K562 (cell line): ENCODE data around the gene LOXL3. TPM values are rescaled to one million over a fixed set of nuclear protein-coding genes. Genes with fewer than 3 reads are reported as not detected.

Experiments used
- ATF7 ChIP-seq: fragments of 450-650 bp; IDR thresholded peaks from 2 replicates; pipeline ENCODE4 v1.7.1; 2014; ENCODE audit warnings: mild to moderate bottlenecking, moderate library complexity
- CHAMP1 ChIP-seq: fragments of 450-650 bp; IDR thresholded peaks from 2 replicates; pipeline ENCODE4 v1.6.1; 2016; ENCODE audit warnings: mild to moderate bottlenecking
- ESRRA ChIP-seq: fragments of 450-650 bp; IDR thresholded peaks from 2 replicates; pipeline ENCODE4 v1.6.1; 2014; ENCODE audit warnings: low read depth, mild to moderate bottlenecking, moderate library complexity, borderline replicate concordance
- ETV1 ChIP-seq: fragments of 450-650 bp; conservative IDR thresholded peaks from 2 replicates; pipeline ENCODE4 v1.6.1; 2016; ENCODE audit warnings: missing genetic modification characterization, control low read depth, low read depth, missing compliant biosample characterization
- GTF2E2 ChIP-seq: fragments of 200-800 bp; sonication (Bioruptor generic); IDR thresholded peaks from 2 replicates; pipeline ENCODE4 v1.6.1; 2016; ENCODE audit warnings: missing genetic modification characterization, missing compliant biosample characterization
- HLTF ChIP-seq: fragments of 450-650 bp; IDR thresholded peaks from 2 replicates; pipeline ENCODE4 v1.6.1; 2016
- LCOR ChIP-seq: sonication (generic); formaldehyde crosslinking; IDR thresholded peaks from 2 replicates; pipeline ENCODE4 v1.8.0; 2022; ENCODE audit warnings: mild to moderate bottlenecking, missing genetic modification reagents
- NFE2L1 ChIP-seq: fragments of 450-650 bp; IDR thresholded peaks from 2 replicates; pipeline ENCODE4 v1.6.1; 2016; ENCODE audit warnings: missing genetic modification characterization, low read depth, mild to moderate bottlenecking, missing compliant biosample characterization, moderate library complexity, borderline replicate concordance
- POLR3G ChIP-seq: IDR thresholded peaks from 2 replicates; pipeline ENCODE4 v1.6.1; 2011; ENCODE audit not compliant: insufficient read length, insufficient replicate concordance; ENCODE audit errors: extremely low read depth
- RCOR1 ChIP-seq, 2 experiments: IDR thresholded peaks; 2 replicates each; pipeline ENCODE4 v1.6.1; 2012; ENCODE audit warnings: low read depth in 2 of 2, low read length in 2 of 2, borderline replicate concordance in 1 of 2, improper control_type of control experiment in 1 of 2
- SIX5 ChIP-seq, 2 experiments: IDR thresholded peaks; 2 replicates each; pipeline ENCODE4 v1.6.1; 2011; ENCODE audit warnings: low read length in 2 of 2, borderline replicate concordance in 1 of 2, low read depth in 1 of 2, mild to moderate bottlenecking in 1 of 2, moderate library complexity in 1 of 2; ENCODE audit not compliant: insufficient read depth in 1 of 2
- polyA plus RNA-seq, 8 experiments: library from polyadenylated mRNA; depleted of rRNA in 4 of 8; stranded (reverse) in 5 of 8; unstranded in 3 of 8; fragments of >200 nt; fragmentation: Nextera tagmentation in 2 of 8; fragmentation: Illumina TruSeq in 1 of 8; extraction: Ambion mirVana in 2 of 8; extraction: Trizol in 1 of 8; gene quantifications; 2 replicates each; pipeline versions ENCODE4 v1.2.1 to v1.2.3, GENCODE V29; 2011 to 2014; ENCODE audit warnings: inconsistent platforms in 1 of 8, missing spikeins in 1 of 8
- total RNA-seq, 7 experiments: library from RNA; depleted of rRNA in 6 of 7; stranded (reverse); fragments of >200 nt in 6 of 7; fragmentation: Illumina TruSeq in 2 of 7; extraction: Trizol in 2 of 7; gene quantifications; 2 replicates each; pipeline versions ENCODE4 v1.2.1 to v1.2.3, GENCODE V29; 2011 to 2021; ENCODE audit warnings: low replicate concordance in 1 of 7
- TF ChIP-seq, protein P1 (sequence below): fragments of 450-650 bp; IDR thresholded peaks from 2 replicates; pipeline ENCODE4 v1.6.1; 2016; ENCODE audit warnings: missing biosample characterization, missing genetic modification characterization
- TF ChIP-seq, protein P2 (sequence below): fragments of 450-650 bp; IDR thresholded peaks from 2 replicates; pipeline ENCODE4 v1.6.1; 2016
- TF ChIP-seq, protein P3 (sequence below), 3 experiments: IDR thresholded peaks in 2 of 3; conservative IDR thresholded peaks in 1 of 3; 2 replicates each; pipeline ENCODE4 v1.5.1; 2011 to 2012; ENCODE audit warnings: low read length in 3 of 3, mild to moderate bottlenecking in 3 of 3, control low read depth in 2 of 3, improper control_type of control experiment in 1 of 3, inconsistent platforms in 1 of 3, low read depth in 1 of 3, mixed read lengths in 1 of 3, moderate library complexity in 1 of 3; ENCODE audit not compliant: insufficient read depth in 2 of 3
- TF ChIP-seq, protein P4 (sequence below): sonication (generic); formaldehyde crosslinking; IDR thresholded peaks from 2 replicates; pipeline ENCODE4 v1.8.1; 2023; ENCODE audit warnings: mild to moderate bottlenecking, missing genetic modification reagents, moderate library complexity
- TF ChIP-seq, protein P5 (sequence below), 2 experiments: fragments of 450-650 bp in 1 of 2; sonication (generic) in 1 of 2; formaldehyde crosslinking; conservative IDR thresholded peaks; 2 replicates each; pipeline versions ENCODE4 v1.4.0 to v1.8.1; 2020 to 2022; ENCODE audit warnings: mild to moderate bottlenecking in 1 of 2, missing genetic modification reagents in 1 of 2

LOXL3 gene
- total and polyA plus RNA-seq, 9 of the 15 experiments (the other 6 are each of a cell fraction or from before 2014, with no cell fraction given) = 0.22 to 0.99 (median 0.31) TPM

DNA sequence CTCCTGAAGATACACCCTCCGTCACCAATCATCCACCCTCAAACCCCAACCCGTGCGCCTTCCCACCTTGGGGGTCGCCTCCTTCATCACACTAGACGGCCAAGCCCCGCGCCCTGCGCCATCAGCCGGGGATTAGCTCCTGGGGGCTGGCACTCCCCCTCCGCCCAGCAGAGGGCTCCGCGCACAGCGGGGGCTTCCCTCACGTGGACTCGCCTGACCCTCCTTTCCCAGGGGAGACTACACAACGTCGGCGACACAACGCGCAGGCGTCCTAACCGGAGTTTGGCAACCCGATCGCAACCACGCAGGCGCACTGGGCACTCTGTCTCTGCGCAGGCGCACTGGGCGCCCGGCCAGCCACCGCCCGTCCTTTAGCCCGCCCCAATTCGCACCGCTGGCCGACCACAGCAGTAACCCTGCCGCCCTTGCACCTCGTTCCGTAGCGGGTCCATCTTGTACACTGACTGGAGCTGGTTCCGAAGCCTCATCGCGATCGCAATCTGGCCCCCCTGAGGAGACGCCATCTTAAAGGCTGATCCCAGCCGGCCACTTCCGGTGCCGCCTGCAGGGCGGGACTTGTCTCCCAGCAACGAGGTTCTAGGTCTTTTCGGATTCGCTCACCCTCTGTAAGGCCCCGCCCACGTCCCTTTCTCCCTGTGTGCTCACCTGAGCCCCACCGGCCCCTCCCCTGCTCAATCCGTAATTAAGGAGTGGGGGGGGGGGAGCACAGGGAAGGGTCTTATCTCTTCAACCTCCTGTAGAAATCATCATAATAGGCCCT, 46.4 kb downstream of the LOXL3 start, which contains the start of gene PCGF1 (continued):
- TF ChIP-seq CHAMP1 = no peak
- TF ChIP-seq NFE2L1 (tag) = no peak
- TF ChIP-seq, protein P1, sequence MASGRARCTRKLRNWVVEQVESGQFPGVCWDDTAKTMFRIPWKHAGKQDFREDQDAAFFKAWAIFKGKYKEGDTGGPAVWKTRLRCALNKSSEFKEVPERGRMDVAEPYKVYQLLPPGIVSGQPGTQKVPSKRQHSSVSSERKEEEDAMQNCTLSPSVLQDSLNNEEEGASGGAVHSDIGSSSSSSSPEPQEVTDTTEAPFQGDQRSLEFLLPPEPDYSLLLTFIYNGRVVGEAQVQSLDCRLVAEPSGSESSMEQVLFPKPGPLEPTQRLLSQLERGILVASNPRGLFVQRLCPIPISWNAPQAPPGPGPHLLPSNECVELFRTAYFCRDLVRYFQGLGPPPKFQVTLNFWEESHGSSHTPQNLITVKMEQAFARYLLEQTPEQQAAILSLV (tag) = no peak
- peak; percentile 27; the same call in 1 of the 2 replicates for TF ChIP-seq ESRRA
- TF ChIP-seq ATF7 = peak; percentile 82; the same call in 1 of the 2 replicates
- TF ChIP-seq POLR3G = no peak
- TF ChIP-seq, protein P2, sequence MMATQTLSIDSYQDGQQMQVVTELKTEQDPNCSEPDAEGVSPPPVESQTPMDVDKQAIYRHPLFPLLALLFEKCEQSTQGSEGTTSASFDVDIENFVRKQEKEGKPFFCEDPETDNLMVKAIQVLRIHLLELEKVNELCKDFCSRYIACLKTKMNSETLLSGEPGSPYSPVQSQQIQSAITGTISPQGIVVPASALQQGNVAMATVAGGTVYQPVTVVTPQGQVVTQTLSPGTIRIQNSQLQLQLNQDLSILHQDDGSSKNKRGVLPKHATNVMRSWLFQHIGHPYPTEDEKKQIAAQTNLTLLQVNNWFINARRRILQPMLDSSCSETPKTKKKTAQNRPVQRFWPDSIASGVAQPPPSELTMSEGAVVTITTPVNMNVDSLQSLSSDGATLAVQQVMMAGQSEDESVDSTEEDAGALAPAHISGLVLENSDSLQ = no peak
- TF ChIP-seq SIX5 (IDR thresholded peaks at IDR 0.05; ENCODE audit: borderline replicate concordance in 1 of 2, insufficient read depth in 1 of 2, low read depth in 1 of 2, low read length in 2 of 2) = no peak
- TF ChIP-seq ETV1 (tag) = peak; percentile 70
- TF ChIP-seq, protein P3, sequence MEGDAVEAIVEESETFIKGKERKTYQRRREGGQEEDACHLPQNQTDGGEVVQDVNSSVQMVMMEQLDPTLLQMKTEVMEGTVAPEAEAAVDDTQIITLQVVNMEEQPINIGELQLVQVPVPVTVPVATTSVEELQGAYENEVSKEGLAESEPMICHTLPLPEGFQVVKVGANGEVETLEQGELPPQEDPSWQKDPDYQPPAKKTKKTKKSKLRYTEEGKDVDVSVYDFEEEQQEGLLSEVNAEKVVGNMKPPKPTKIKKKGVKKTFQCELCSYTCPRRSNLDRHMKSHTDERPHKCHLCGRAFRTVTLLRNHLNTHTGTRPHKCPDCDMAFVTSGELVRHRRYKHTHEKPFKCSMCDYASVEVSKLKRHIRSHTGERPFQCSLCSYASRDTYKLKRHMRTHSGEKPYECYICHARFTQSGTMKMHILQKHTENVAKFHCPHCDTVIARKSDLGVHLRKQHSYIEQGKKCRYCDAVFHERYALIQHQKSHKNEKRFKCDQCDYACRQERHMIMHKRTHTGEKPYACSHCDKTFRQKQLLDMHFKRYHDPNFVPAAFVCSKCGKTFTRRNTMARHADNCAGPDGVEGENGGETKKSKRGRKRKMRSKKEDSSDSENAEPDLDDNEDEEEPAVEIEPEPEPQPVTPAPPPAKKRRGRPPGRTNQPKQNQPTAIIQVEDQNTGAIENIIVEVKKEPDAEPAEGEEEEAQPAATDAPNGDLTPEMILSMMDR (IDR thresholded peaks at IDR 0.05 in 2 of 3, conservative IDR thresholded peaks at IDR 0.05 in 1 of 3; ENCODE audit: insufficient read depth in 2 of 3, low read depth in 1 of 3, low read length in 3 of 3) = peak; percentile 42 to 57 (median 54); a peak in 5 of 6 replicates
- TF ChIP-seq, protein P4, sequence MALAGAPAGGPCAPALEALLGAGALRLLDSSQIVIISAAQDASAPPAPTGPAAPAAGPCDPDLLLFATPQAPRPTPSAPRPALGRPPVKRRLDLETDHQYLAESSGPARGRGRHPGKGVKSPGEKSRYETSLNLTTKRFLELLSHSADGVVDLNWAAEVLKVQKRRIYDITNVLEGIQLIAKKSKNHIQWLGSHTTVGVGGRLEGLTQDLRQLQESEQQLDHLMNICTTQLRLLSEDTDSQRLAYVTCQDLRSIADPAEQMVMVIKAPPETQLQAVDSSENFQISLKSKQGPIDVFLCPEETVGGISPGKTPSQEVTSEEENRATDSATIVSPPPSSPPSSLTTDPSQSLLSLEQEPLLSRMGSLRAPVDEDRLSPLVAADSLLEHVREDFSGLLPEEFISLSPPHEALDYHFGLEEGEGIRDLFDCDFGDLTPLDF (CRISPR knock-in tag) = 0 out of 2 replicates have a peak, but pooled peaks have one; percentile 25
- TF ChIP-seq, protein P5, sequence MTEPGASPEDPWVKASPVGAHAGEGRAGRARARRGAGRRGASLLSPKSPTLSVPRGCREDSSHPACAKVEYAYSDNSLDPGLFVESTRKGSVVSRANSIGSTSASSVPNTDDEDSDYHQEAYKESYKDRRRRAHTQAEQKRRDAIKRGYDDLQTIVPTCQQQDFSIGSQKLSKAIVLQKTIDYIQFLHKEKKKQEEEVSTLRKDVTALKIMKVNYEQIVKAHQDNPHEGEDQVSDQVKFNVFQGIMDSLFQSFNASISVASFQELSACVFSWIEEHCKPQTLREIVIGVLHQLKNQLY (CRISPR knock-in tag; conservative IDR thresholded peaks at IDR 0.05) = no peak
- peak in 1 of 2 experiments; percentile 52; a peak in 2 of 4 replicates for TF ChIP-seq RCOR1 (IDR thresholded peaks at IDR 0.05; ENCODE audit: borderline replicate concordance in 1 of 2, low read depth in 2 of 2, low read length in 2 of 2)
- 0 out of 2 replicates have a peak, but pooled peaks have one; percentile 50 for TF ChIP-seq HLTF
- no peak for TF ChIP-seq GTF2E2 (tag)
- peak; percentile 80 for TF ChIP-seq LCOR (CRISPR knock-in tag)
